Measurements from ENCODE around the gene TTC39A. TPM values are rescaled to one million over a fixed set of nuclear protein-coding genes. Genes with fewer than 3 reads are reported as not detected.

Gene TTC39A
- total RNA-seq, 1 experiment from 2014 or later: 8.3 TPM

DNA sequence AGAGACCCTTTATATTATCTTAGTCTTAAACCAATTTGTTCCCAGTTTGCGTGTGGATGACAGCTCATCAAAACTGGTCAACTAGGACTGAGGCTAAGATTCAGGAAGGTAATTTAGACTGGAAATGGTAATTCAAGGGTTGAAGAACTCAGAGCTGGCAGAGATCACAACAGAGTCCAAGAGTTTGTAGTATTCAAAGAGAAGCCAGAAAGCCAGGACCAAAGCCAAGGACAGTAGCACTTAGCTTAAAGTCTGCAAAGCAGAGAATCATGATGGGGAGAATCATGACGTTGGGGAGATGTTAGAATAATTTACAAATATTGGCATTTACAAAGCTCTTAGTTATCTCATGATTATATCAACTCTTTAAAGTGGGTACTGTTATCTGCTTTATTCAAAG lies 61.7 kb downstream of the TTC39A start:
- no peak overlapping the region for H3K27ac ChIP-seq (ENCODE audit: low read length)
- CTCF ChIA-PET: interaction anchor here (1.1 kb wide), 1 partner anchor 28 kb away, joined by 6 read pairs; no protein-coding TSS in a partner anchor
- TF ChIP-seq TCF7L2 (IDR thresholded peaks at IDR 0.05; ENCODE audit: low read depth, low read length) (no peak), SIN3A (IDR thresholded peaks at IDR 0.05; ENCODE audit: borderline replicate concordance, insufficient read depth, low read depth, low read length) (no peak), POLR2AphosphoS5 (IDR thresholded peaks at IDR 0.05; ENCODE audit: low read depth, low read length) (no peak), CTCF (IDR thresholded peaks at IDR 0.05) (no peak)
- TF ChIP-seq, protein P1, sequence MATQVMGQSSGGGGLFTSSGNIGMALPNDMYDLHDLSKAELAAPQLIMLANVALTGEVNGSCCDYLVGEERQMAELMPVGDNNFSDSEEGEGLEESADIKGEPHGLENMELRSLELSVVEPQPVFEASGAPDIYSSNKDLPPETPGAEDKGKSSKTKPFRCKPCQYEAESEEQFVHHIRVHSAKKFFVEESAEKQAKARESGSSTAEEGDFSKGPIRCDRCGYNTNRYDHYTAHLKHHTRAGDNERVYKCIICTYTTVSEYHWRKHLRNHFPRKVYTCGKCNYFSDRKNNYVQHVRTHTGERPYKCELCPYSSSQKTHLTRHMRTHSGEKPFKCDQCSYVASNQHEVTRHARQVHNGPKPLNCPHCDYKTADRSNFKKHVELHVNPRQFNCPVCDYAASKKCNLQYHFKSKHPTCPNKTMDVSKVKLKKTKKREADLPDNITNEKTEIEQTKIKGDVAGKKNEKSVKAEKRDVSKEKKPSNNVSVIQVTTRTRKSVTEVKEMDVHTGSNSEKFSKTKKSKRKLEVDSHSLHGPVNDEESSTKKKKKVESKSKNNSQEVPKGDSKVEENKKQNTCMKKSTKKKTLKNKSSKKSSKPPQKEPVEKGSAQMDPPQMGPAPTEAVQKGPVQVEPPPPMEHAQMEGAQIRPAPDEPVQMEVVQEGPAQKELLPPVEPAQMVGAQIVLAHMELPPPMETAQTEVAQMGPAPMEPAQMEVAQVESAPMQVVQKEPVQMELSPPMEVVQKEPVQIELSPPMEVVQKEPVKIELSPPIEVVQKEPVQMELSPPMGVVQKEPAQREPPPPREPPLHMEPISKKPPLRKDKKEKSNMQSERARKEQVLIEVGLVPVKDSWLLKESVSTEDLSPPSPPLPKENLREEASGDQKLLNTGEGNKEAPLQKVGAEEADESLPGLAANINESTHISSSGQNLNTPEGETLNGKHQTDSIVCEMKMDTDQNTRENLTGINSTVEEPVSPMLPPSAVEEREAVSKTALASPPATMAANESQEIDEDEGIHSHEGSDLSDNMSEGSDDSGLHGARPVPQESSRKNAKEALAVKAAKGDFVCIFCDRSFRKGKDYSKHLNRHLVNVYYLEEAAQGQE (IDR thresholded peaks at IDR 0.05; ENCODE audit: insufficient read depth in 1 of 2, low read depth in 2 of 2, low read length in 1 of 2): no peak
- no peaks in the 10 kb centered on the region for H3K9me3 ChIP-seq (ENCODE audit: control insufficient read depth, insufficient read depth, low read depth, low read length)
- no peak overlapping the region for H3K4me3 ChIP-seq (ENCODE audit: low read depth in 2 of 2, low read length in 2 of 2)
- no peaks in the 10 kb centered on the region for H3K27me3 ChIP-seq (ENCODE audit: control insufficient read depth, insufficient read depth, low read length)
- intact Hi-C loops (cut with micrococcal nuclease; ENCODE audit: unreplicated experiment) (no loop called here), in situ Hi-C loops (cut with HindIII; ENCODE audit: low pct_unique_long_range_greater_than_20kb, low sequenced_read_pairs) (no loop called here)
- no peak for DNase-seq (ENCODE audit: low read depth, low spot score)
- BruUV-seq (replicated peaks): no TSS peak
- POLR2A ChIA-PET: interaction anchor here (0.6 kb wide), 1 partner anchor 289 kb away, joined by 3 read pairs; no protein-coding TSS in a partner anchor
- ATAC-seq: no peak
- no peaks in the 10 kb centered on the region; the same call in 1 of the 2 replicates for H3K36me3 ChIP-seq (ENCODE audit: control insufficient read depth, insufficient read depth, low read length)
- 0 out of 2 replicates have a peak, but pooled peaks cover 3% of the 10 kb centered on the region for H3K4me1 ChIP-seq (ENCODE audit: control insufficient read depth, insufficient read depth, low read length)

DNA sequence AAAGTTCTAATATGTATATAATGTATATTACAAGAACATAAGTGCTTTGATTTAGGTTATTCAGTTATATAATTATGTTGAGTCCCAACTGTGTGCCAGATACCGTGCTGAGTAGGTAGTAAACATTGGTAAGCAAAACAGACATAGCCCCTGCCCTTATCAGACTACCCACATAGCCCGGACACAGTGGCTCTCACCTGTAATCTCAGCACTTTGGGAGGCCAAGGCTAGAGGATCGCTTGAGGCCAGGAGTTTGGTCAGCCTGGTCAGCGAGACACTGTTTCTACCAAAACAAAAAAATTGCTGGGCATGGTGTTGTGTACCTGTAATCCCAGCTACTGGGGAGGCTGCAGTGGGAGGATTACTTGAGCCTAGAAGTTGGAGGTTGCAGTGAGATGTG lies 63.6 kb downstream of the TTC39A start:
- ATAC-seq (no peak), DNase-seq (ENCODE audit: low read depth, low spot score) (no peak)
- CTCF ChIA-PET: no interaction called here
- H3K4me1 ChIP-seq (ENCODE audit: control insufficient read depth, insufficient read depth, low read length): 0 out of 2 replicates have a peak, but pooled peaks cover 7% of the 10 kb centered on the region
- in situ Hi-C loops (cut with HindIII; ENCODE audit: low pct_unique_long_range_greater_than_20kb, low sequenced_read_pairs): no loop called here
- POLR2A ChIA-PET: no interaction called here
- no peaks in the 10 kb centered on the region for H3K9me3 ChIP-seq (ENCODE audit: control insufficient read depth, insufficient read depth, low read depth, low read length)
- BruUV-seq (replicated peaks): no TSS peak
- no peaks in the 10 kb centered on the region for H3K36me3 ChIP-seq (ENCODE audit: control insufficient read depth, insufficient read depth, low read length)
- H3K4me3 ChIP-seq (ENCODE audit: low read depth in 2 of 2, low read length in 2 of 2): no peak overlapping the region
- intact Hi-C loops (cut with micrococcal nuclease; ENCODE audit: unreplicated experiment): no loop called here
- no peaks in the 10 kb centered on the region for H3K27me3 ChIP-seq (ENCODE audit: control insufficient read depth, insufficient read depth, low read length)
- H3K27ac ChIP-seq (ENCODE audit: low read length): no peak overlapping the region
- TF ChIP-seq SIN3A (IDR thresholded peaks at IDR 0.05; ENCODE audit: borderline replicate concordance, insufficient read depth, low read depth, low read length) (no peak), POLR2AphosphoS5 (IDR thresholded peaks at IDR 0.05; ENCODE audit: low read depth, low read length) (no peak), TCF7L2 (IDR thresholded peaks at IDR 0.05; ENCODE audit: low read depth, low read length) (no peak), CTCF (IDR thresholded peaks at IDR 0.05) (no peak)
- TF ChIP-seq, protein P1 (IDR thresholded peaks at IDR 0.05; ENCODE audit: insufficient read depth in 1 of 2, low read depth in 2 of 2, low read length in 1 of 2): no peak

Measured in Panc1 (cell line).